Activated T-cell treated with anti-CD3 and anti-CD28 coated beads for 1 hour (primary cell): ENCODE measurements around the gene ZNF76.

Experiments used
- DNase-seq: peaks from one replicate; pipeline ENCODE4 v3.0.0-alpha.2; 2020; ENCODE audit warnings: low read depth

ZNF76 gene

GRCh38 chr6:35237476-35237875 is 22.1 kb upstream of the ZNF76 start:
- DNase-seq = no peak

GRCh38 chr6:35238843-35239289 is 20.7 kb upstream of the ZNF76 start:
- DNase-seq = no peak

DNA sequence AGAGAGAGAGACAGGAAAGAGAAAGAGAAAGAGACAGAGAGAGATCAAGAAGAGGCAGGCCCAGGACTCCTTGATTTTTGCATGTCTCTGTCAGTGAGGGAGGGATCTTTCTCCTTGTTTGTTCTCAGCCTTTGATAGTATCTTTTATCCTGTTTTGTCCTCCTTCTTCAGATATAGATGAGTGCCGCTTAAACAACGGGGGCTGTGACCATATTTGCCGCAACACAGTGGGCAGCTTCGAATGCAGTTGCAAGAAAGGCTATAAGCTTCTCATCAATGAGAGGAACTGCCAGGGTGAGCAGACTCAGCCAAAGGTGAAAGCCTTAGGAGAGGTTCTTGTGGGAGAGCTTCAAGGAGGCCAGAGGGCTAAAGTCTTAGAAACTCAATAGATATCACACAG is 20.0 kb upstream of the ZNF76 start:
- no peak for DNase-seq

GRCh38 chr6:35240838-35241801 is 18.4 kb upstream of the ZNF76 start:
- DNase-seq = peak; percentile 67

GRCh38 chr6:35242486-35242885 is 17.0 kb upstream of the ZNF76 start:
- DNase-seq = no peak

- DNase-seq = no peak
These were observed 16.6 kb upstream of the ZNF76 start for GRCh38 chr6:35242906-35243305.

DNA sequence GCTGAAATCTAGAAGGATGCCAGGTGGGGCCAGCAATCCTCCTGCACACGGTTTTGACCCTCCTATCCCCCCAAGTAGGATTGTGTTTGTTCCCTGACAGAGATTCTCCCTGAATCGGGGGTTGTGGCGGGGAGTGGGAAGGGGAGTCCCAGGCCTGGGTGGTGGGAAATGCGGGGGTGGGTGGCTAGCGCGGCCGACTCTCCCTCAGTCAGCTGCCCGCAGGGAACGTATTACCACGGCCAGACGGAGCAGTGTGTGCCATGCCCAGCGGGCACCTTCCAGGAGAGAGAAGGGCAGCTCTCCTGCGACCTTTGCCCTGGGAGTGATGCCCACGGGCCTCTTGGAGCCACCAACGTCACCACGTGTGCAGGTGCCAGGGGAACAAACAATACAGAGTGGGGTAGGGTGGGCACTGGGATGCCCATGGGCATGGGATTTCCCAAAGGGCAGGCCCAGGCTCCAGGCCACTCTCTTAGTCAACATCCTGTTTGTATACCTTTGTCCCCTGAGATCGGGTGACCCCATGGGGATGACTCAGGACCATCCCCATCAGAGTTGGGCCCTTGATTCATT is 16.1 kb upstream of the ZNF76 start:
- no peak for DNase-seq

DNA sequence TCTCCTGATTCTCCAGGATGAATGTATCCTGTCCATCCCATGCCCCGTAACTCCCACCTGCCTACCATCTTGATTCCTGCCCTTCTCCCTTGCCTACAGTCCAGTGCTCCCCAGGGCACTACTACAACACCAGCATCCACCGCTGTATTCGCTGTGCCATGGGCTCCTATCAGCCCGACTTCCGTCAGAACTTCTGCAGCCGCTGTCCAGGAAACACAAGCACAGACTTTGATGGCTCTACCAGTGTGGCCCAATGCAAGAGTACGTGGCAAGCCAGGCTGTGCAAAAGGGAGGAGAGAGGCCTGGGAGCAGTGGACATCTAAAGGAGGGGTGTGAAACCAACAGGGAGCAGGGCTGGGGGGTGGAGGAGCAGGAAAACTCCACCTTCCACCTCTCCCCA is 15.0 kb upstream of the ZNF76 start:
- no peak for DNase-seq

DNA sequence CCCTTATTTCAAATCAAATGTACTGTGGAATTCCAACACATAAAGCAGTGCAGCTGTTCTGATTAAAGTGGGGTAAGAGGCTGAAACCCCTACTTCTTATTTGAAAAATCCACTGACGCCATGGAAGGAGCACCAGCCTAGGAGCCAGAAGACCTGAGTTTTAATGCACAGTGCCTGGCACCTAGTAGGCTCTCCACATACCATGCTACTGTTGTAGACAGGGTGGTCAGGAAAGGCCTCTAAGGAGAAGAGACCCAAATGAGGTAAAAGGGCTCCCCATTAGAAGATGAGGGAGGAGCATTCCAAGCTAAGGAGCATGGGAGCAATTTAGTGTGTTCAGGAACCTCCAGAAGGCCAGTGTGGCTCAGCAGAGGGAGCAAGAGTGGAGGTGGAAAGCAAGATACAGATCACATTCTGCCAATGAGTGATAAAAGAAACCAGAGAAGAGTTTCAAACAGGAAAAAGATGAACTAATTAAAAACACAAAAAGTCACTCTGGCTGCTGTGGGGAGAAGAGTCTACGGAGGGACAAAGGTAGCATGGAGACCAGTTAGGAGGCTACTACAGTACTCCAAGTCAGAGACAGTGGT is 11.8 kb upstream of the ZNF76 start:
- no peak for DNase-seq

DNA sequence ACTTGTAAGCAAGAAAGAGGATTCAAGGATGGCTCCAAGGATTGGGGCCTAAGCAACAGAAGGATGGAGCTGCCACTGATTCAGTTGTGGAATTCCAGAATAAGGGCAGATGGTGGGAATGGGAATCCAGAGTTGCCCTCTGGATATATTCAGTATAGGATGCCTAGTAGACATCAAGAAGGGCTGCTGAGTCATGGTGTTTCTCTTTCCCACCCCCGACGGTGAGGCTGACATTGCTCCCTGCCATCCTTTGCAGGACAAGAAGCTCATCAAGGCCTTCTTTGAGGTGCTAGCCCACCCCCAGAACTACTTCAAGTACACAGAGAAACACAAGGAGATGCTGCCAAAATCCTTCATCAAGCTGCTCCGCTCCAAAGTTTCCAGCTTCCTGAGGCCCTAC is 11.2 kb upstream of the ZNF76 start:
- no peak for DNase-seq

DNA sequence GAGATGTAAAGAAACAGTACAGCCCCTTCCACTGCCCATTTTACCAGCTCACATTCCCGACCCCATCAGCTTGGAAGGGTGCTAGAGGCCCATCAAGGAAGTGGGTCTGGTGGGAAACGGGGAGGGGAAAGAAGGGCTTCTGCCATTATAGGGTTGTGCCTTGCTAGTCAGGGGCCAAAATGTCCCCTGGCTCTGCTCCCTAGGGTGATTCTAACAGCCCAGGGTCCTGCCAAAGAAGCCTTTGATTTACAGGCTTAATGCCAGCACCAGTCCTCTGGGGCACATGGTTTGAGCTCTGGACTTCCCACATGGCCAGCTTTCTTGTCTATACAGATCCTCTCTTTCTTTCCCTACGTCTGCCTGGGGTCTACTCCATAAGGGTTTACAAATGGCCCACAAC is 10.6 kb upstream of the ZNF76 start:
- DNase-seq = no peak

- no peak for DNase-seq
These were observed 7.6 kb upstream of the ZNF76 start for GRCh38 chr6:35251949-35252348.

DNA sequence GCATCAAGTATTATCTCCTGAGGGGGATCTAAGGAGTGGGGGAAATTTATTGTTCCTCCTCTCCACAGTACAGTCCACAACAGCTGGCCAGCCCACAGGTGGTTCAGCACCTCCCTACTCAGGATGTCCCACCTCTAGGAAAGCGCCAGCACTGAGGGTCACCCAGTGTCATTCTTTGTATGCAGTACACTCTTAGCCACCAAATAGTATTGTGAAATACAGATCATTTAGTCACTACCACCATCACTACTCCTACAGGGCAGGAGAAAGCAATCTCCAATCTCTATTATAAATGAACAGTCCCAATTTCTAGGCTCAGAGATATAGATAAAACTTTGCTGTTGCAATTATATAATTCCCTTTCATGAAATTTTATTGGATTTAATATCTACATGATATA is 6.3 kb upstream of the ZNF76 start:
- DNase-seq = no peak

- no peak for DNase-seq
These were observed 1.2 kb upstream of the ZNF76 start for GRCh38 chr6:35258336-35258735.

- no peak for DNase-seq
These were observed 709 bp upstream of the ZNF76 start for GRCh38 chr6:35258858-35259193.

DNA sequence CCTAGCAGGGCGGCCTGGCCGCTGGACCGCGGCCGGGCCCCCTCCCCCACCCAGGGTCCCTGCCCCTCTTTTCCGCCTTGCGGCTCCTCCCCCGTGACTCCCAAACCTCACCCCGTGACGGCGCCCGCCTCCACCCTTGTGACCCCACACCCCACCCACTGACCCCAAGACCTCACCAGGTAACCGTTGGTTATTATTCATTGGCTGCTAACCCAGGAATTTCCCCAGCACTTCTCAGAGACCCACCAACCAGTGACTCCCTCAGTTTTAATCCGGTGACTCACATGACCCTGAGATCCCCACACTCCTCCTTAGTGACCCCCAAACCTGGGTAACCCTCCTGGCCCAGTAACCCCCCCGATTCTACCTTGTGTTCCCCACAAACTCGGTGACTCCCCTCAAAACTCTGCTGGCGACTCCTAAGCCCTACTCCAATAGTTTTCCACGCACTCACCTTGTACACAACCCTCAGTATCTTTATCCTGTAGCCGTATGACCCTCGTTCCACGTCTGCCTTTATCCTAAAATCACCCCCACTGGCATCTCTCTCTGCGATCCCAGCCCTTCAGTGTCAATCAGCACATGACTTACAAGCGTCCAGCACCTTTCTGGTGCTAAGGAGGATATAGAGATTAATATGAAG is 534 bp downstream of the ZNF76 start:
- DNase-seq = peak; percentile 57

DNA sequence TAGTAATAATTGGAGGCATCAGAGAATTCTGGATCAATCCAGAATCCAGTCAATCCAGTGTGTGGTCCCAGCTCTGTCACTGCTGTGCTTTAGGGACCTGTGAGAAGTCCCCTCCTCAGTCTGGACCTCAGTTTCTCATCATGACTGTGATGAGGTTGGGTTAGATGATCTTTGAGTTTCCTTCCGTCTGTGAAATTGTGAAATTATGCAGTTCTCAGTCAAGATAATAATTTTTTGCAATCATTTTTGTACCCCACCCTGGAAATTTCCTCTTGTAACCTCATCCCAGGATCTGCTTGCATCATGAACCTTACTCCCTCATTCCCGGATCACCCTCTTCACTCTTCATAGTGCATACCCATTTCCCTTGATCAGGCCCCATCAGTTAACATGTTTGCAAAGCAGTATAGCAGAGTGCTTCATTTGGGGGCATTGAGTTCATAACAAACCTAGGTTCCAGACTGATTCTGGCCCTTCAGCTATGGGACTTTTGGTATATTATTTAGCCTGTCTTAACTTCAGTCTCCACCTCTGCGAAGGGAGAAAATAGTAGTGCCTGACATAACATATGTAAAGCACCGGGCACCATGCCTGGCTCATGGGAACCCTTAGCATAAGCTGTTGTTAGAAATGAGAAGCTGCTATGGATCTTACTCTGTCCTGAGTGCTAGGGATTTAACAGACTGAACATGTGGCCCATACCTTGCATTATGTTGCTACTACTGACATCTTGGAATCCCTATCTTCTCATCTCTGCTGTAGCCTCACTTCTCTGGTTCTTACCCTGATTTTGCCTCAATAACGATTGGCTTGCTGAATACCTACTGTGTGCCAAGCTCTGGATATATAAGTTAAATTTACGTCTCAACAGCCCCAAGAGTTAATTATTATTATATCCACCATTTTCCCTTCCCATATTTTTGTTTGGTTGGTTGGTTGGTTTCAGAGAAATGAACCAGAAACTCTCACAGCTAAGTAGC is 1.3 kb downstream of the ZNF76 start:
- DNase-seq = no peak

DNA sequence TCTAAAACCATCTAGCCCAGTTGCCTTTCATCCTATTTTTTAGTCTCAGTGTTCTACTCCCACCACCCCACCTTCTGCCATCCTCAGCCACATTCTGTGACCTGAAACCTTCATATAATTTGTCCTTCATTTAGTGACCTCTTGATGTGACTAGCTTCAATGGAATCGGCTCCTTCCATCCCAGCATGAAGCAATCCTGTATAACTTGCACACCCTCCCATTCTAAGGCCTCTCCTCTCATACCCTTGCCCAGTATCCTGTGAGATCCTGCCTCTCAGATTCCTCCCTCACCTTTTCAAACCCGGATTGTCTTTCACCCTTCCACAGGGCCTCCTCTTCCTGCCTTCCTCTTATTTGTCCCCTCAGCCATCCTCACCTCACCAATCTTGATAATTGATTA is 3.1 kb downstream of the ZNF76 start:
- DNase-seq = no peak

GRCh38 chr6:35264550-35265274 is 5.2 kb downstream of the ZNF76 start:
- DNase-seq = no peak

DNA sequence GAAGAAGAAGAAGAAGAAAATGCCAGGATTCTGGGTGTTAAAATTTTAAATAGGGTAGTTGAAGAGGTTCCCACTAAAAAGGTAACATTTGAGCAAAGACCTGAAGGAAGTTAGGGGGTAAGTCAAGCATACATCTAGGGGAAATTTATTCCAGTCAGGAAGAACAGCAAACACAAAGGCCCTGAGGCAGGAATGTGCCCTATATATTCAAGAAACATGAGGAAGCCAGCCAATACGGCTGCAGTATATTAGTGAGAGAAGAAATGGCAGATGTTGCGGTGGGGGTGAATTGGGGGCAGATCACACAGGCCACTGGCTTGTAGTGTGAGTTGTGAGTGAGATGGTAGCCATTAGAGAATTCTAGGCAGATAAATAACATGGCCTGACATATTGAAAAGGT is 6.0 kb downstream of the ZNF76 start:
- no peak for DNase-seq

DNA sequence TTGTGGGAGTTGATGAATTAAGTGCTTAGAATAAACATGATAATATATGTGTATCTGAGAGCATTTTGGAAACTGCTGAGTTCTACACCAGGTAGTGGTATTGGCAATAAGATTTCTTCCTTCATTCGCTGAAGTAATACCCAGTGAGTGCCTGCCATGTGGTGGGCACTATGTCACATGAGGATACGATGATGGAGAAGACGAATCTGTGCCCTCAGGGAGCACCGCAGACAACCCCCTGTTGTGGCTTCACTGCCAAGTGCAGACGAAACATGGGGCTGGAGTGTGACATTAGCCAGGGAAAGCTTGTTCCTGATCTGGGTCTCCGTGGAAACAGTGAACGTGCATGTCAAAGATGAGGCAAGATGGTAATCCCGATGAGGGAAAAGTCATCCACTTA is 7.9 kb downstream of the ZNF76 start:
- DNase-seq = no peak
